GM18517 (cell line): ENCODE measurements around the gene NAP1L5.
A peak's percentile ranks its signal among the peaks of the same experiment; 100 is the strongest.

Source experiments
- ATAC-seq: cut with Tn5 transposase; IDR thresholded peaks from one replicate; pipeline ENCODE4 v1.9.1; 2021; ENCODE audit warnings: mild to moderate bottlenecking, moderate library complexity; ENCODE audit not compliant: unreplicated experiment

The NAP1L5 gene

GRCh38 chr4:88722828-88723227 is 25.2 kb upstream of the NAP1L5 start:
- no peak for ATAC-seq

- ATAC-seq: no peak
Measured at GRCh38 chr4:88722276-88722780, 24.7 kb upstream of the NAP1L5 start.

- no peak for ATAC-seq
Measured at GRCh38 chr4:88720451-88721428, 23.1 kb upstream of the NAP1L5 start.

GRCh38 chr4:88719381-88719780 is 21.8 kb upstream of the NAP1L5 start:
- no peak for ATAC-seq

GRCh38 chr4:88718098-88718497 is 20.5 kb upstream of the NAP1L5 start:
- ATAC-seq: no peak

GRCh38 chr4:88713782-88714181 is 16.2 kb upstream of the NAP1L5 start:
- ATAC-seq: no peak

- no peak for ATAC-seq
Measured at GRCh38 chr4:88709989-88710388, 12.4 kb upstream of the NAP1L5 start.

GRCh38 chr4:88706574-88706973 is 8.9 kb upstream of the NAP1L5 start:
- ATAC-seq: no peak

- ATAC-seq: no peak
Measured at GRCh38 chr4:88705805-88706492, 8.3 kb upstream of the NAP1L5 start.

GRCh38 chr4:88705223-88705622 is 7.6 kb upstream of the NAP1L5 start:
- ATAC-seq: no peak

- no peak for ATAC-seq
Measured at GRCh38 chr4:88702782-88703181, 5.2 kb upstream of the NAP1L5 start.

- no peak for ATAC-seq
Measured at GRCh38 chr4:88698519-88698918, 890 bp upstream of the NAP1L5 start.

GRCh38 chr4:88697141-88697540 is 488 bp downstream of the NAP1L5 start:
- ATAC-seq: no peak

- ATAC-seq: no peak
Measured at GRCh38 chr4:88696630-88697029, 999 bp downstream of the NAP1L5 start.

- ATAC-seq: no peak
Measured at GRCh38 chr4:88693792-88694191, 3.8 kb downstream of the NAP1L5 start.

- no peak for ATAC-seq
Measured at GRCh38 chr4:88690355-88690754, 7.3 kb downstream of the NAP1L5 start.

- no peak for ATAC-seq
Measured at GRCh38 chr4:88681209-88681608, 16.4 kb downstream of the NAP1L5 start.

- ATAC-seq: no peak
Measured at GRCh38 chr4:88675543-88675942, 22.1 kb downstream of the NAP1L5 start.

GRCh38 chr4:88674979-88675378 is 22.6 kb downstream of the NAP1L5 start:
- ATAC-seq: no peak

- no peak for ATAC-seq
Measured at GRCh38 chr4:88674565-88674964, 23.1 kb downstream of the NAP1L5 start.

GRCh38 chr4:88673886-88674285 is 23.7 kb downstream of the NAP1L5 start:
- no peak for ATAC-seq

GRCh38 chr4:88672987-88673386 is 24.6 kb downstream of the NAP1L5 start:
- peak; percentile 49 for ATAC-seq
